HK-2 (cell line): ENCODE data around the gene NCKAP5L.

Experiments used
- DNase-seq: peaks from one replicate; pipeline ENCODE4 v3.0.0-alpha.2; 2018; ENCODE audit not compliant: unreplicated experiment

Gene NCKAP5L

GRCh38 chr12:49801141-49802063, 26.8 kb downstream of the NCKAP5L start:
- no peak for DNase-seq

- DNase-seq: no peak
Measured at GRCh38 chr12:49800421-49801140, 27.6 kb downstream of the NCKAP5L start.

- DNase-seq: no peak
Measured at GRCh38 chr12:49798934-49799333, 29.3 kb downstream of the NCKAP5L start.

- DNase-seq: no peak
Measured at GRCh38 chr12:49798248-49798647, 30.0 kb downstream of the NCKAP5L start.

DNA sequence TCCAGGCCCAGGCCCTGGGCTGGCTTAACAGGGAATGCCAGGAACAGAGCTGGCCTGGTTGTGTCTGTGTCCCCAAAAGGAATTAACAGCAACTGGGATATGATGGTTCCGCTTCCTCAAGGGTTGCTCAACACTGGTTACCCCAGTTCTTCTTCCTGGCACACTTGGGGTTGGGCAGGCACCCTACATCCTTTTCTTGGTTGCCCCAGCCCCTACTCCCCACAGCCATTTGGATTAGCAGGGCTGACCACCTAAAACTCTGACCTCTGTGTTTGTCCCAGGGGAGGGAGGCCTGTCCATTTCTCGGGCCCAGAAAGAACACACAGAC, 30.8 kb downstream of the NCKAP5L start:
- no peak for DNase-seq

DNA sequence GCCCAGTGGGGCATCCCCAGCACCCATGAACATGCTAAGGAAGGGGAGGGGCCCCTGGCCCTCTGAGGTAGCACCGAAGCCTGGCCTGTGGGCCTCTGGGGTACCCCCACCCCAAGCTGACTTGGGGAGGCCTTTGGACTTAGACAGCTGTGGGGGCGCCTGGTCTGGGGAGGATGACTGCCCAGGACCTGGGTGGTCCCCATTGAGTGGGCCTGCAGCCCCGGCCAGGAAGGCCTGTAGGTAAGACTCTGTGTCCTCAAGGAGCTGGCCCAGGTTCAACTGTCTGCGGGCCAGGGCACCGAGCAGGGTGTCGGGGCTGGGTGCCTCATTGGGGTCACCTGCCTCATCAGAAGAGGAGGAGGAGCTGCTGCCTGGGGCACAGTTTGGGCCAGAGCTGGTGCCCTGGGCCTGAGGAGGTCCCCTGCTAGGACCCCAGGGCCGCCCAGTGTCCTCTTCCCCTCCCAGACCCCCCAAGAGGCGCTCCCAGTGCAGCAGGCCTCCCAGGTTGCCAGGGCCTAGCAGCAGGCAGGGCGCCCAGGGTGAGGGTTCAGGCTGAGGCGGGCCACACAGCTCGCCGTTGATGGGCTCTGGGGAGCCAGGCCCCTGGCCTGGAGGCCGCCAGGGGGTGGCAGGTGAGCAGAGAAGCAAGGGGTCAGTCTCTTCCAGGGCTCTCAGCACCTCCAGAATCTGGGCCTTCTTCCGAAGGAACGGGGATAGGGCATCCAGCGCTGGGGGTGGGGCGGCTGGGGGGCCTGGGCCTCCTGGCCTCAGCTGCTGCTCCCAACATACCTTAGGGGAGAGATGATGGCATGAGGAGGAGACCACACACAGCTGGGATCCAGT, 31.4 kb downstream of the NCKAP5L start:
- DNase-seq: no peak

- DNase-seq: no peak
Measured at GRCh38 chr12:49796155-49796554, 32.1 kb downstream of the NCKAP5L start.

- no peak for DNase-seq
Measured at GRCh38 chr12:49795654-49796105, 32.5 kb downstream of the NCKAP5L start.

DNA sequence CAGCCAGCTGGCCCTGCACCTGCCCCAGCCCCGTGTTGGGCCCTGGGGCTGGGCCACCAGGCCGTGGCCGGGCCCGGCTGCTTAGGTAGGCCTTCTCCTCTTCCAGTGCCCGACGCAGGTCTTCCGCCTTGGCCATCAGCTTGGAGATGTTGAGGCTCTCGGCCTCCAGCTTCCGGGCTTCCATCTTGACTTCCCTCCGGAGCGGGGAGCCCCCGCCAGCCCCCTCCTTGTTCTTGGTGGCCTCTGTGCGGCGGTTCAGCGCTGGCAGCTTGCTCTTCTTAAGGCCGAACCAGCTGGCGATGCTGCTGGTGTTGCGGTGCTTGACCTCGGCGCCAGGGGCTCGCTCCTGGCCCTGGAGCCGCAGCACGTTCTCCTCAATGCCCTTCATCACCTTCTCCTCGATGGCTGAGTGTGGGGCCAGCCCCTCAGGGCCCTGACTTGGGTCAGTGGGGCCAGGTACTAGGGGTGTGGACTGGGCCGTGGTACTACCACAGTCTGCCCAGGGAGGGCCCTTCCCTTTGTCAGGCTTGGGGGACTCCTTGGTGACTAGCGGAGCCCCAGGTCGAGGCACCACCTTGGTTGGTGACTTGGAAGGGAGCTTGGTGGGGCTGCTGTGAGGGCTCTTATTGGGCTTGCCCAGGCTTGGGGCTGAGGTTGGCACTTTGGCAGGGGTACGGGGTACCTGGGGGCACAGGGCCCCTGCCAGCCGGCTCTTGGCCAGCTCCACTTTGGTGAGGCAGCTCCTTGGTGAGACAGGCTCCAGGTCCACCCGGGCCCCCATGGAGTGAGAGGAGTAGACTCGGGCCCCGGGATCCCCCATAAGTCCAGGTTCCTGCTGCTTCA, 33.2 kb downstream of the NCKAP5L start:
- no peak for DNase-seq

GRCh38 chr12:49794021-49794420, 34.2 kb downstream of the NCKAP5L start:
- no peak for DNase-seq

- no peak for DNase-seq
Measured at GRCh38 chr12:49793620-49794019, 34.6 kb downstream of the NCKAP5L start.

GRCh38 chr12:49792976-49793580, 35.1 kb downstream of the NCKAP5L start:
- DNase-seq: no peak

DNA sequence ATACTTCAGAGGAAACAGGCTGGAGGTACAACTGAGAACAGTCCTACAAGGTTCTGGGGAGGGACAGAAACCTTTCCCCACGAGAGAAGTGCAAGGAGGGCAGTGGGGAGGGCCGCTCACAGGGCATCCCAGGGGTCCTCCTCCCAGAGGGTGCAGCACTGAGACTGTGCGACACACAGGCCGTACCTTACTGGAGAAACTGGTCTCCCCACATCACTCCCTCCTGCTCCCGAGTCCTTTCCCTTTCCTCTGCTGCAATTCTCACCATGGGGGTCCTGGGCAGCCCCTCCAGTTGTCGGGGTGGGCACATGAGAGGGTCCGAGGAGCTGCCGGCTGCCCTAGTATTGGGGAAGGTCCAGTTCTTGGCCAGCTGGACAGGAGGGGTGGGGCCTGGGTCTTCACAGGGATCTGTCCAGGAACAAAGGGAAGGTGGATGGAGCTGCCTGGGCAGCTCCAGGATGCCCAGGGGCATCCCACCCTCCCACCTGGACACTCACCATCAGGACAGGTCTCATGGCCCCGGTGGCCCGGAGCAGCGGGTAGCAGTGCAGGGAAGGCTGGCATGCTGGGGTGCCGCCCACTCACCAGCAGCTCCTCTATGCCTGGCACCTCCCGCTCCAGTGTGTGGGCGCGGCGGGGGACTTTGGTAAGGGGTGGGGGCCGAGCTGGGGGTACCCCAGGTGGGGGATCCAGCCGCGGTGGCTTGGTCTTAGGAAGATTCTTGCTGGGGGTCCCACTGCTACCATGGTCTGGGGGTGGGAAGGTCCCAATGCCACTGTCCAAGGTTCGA, 35.8 kb downstream of the NCKAP5L start:
- DNase-seq: no peak

DNA sequence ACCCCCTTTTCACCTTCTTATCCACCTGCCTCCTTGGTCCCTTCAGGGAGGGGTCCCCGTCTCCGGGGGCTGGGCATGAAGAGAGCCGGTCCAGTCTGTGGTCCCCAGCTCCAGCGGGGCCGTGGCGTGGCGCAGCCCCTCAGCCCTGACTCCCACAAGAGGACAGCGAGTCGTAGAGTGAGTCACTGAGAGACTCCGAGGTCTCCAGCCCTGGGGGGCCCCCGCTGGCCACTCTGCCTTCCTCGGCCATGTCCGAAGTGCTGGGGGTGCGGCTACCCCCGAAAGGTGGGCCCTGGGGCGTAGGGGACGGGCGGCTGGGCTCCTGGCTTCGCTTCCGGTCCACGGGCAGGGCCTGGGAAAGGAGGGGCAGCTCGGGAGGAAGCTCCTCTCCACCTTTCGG, 36.5 kb downstream of the NCKAP5L start:
- no peak for DNase-seq

GRCh38 chr12:49790741-49791555, 37.3 kb downstream of the NCKAP5L start:
- no peak for DNase-seq

DNA sequence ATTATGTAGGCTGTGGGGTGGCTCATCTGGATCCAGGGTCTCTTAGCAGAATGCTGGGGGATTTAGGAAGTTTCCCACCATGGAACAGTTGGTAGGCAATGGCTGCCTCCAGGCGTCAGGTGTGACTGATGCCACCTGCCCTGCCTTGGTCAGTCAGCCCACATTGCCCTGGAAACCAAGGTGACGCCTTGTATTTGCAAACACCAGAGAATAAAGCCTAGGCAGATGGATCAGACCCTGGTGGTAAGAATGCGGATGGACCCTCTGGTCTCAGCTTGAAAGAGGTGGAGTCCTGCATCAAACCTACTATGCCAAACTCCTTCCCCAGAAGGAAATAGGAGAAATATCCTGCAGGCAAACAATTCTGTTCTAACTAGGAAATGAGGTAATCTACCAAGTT, 38.2 kb downstream of the NCKAP5L start:
- no peak for DNase-seq

GRCh38 chr12:49787672-49788071, 40.5 kb downstream of the NCKAP5L start:
- no peak for DNase-seq

GRCh38 chr12:49784756-49785409, 43.3 kb downstream of the NCKAP5L start:
- DNase-seq: no peak
